Measurements from ENCODE around the gene KIF13A. TPM values are rescaled to one million over a fixed set of nuclear protein-coding genes. Genes with fewer than 3 reads are reported as not detected.

Gene KIF13A
- total RNA-seq, 1 experiment from 2014 or later, result 14.1 TPM

DNA sequence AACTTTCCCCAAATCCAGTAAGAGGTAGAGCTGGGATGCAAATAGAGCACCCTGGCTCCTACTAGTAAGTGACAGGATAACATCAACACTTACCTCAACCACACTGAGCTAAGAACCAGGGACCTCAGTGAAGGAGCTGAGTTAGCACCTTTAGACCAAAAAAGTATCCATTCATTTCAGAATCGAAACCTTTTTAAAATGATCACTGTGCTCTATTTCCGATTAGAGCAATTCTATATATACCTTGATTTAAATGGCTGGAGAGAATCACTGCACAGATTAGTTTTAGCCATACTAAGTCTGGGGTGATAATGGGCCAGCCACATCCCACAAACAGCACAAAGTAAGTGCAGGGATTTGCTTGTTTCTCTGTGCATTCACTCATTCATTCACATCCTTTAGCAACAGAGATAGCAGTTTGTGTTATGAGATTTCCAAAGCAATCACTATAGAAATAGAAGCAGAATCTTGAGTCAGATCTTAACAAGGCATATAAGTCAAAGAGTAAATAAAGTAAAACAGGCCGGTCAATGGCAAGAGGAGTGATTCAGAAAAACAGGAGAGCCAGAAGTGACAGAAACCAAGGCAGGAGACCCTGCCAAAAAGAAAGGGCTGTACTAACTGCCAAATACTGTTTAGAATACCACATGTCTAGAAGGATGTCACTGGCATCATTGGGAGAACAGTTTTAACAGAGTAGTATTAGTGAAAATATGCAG lies 136.3 kb downstream of the KIF13A start:
- DNase-seq, result no peak
- intact Hi-C loops (cut with micrococcal nuclease; ENCODE audit: unreplicated experiment), result no loop called here
- Mint-ChIP-seq H3K36me3 (ENCODE audit: insufficient read depth, unreplicated experiment) (no peaks in the 10 kb centered on the region), H3K9me3 (ENCODE audit: low read depth, unreplicated experiment) (no peaks in the 10 kb centered on the region), H3K27me3 (ENCODE audit: unreplicated experiment) (no peaks in the 10 kb centered on the region), H3K27ac (ENCODE audit: unreplicated experiment) (no peak overlapping the region), H3K4me1 (ENCODE audit: low read depth, unreplicated experiment) (no peaks in the 10 kb centered on the region), H3K4me3 (ENCODE audit: low read depth, unreplicated experiment) (no peak overlapping the region)
- no TSS peak for BruUV-seq (replicated peaks)
- no peak for TF ChIP-seq CTCF (IDR thresholded peaks at IDR 0.05; ENCODE audit: unreplicated experiment)
- CTCF ChIA-PET, result no interaction called here

- Mint-ChIP-seq H3K27me3 (ENCODE audit: unreplicated experiment) (no peaks in the 10 kb centered on the region), H3K36me3 (ENCODE audit: insufficient read depth, unreplicated experiment) (no peaks in the 10 kb centered on the region), H3K4me3 (ENCODE audit: low read depth, unreplicated experiment) (no peak overlapping the region), H3K9me3 (ENCODE audit: low read depth, unreplicated experiment) (no peaks in the 10 kb centered on the region), H3K27ac (ENCODE audit: unreplicated experiment) (no peak overlapping the region), H3K4me1 (ENCODE audit: low read depth, unreplicated experiment) (no peaks in the 10 kb centered on the region)
- CTCF ChIA-PET, result no interaction called here
- intact Hi-C loops (cut with micrococcal nuclease; ENCODE audit: unreplicated experiment), result no loop called here
- no TSS peak for BruUV-seq (replicated peaks)
- DNase-seq, result no peak
- TF ChIP-seq CTCF (IDR thresholded peaks at IDR 0.05; ENCODE audit: unreplicated experiment), result no peak
These were observed 137.2 kb downstream of the KIF13A start for GRCh38 chr6:17850281-17850680.

DNA sequence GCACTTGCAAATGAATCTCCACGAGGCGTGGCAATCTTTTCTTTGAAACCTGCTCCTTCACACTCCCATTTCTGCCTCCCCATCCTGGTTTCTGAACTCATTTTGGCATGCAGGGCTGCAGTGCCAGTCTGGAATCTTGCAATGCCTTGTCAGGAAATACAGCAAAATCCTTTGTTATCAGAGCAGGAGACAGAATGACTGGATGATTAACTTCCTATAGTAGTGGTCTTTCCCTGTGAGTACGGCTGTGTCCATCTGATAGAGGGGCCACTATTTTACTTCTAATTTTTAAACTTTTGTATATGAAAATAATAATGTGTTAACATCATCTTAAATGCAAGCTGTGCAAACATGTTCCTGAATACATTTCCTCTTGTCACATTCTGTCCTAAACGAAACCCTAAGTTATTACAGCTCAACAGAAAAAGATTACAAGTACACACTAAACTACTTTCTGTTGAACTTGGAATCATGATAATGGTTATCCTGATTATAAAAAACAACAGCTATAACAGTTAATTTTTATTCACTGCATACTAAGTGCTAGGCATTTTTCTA lies 140.2 kb downstream of the KIF13A start:
- TF ChIP-seq CTCF (IDR thresholded peaks at IDR 0.05; ENCODE audit: unreplicated experiment), result no peak
- no peak for DNase-seq
- CTCF ChIA-PET, result no interaction called here
- no peak overlapping the region for H3K27ac Mint-ChIP-seq (ENCODE audit: unreplicated experiment)
- H3K27me3 Mint-ChIP-seq (ENCODE audit: unreplicated experiment), result no peaks in the 10 kb centered on the region
- no TSS peak for BruUV-seq (replicated peaks)
- no peaks in the 10 kb centered on the region for H3K4me1 Mint-ChIP-seq (ENCODE audit: low read depth, unreplicated experiment)
- intact Hi-C loops (cut with micrococcal nuclease; ENCODE audit: unreplicated experiment), result no loop called here
- H3K36me3 Mint-ChIP-seq (ENCODE audit: insufficient read depth, unreplicated experiment), result no peaks in the 10 kb centered on the region
- no peak overlapping the region for H3K4me3 Mint-ChIP-seq (ENCODE audit: low read depth, unreplicated experiment)
- H3K9me3 Mint-ChIP-seq (ENCODE audit: low read depth, unreplicated experiment), result no peaks in the 10 kb centered on the region

GRCh38 chr6:17846762-17847161 lies 140.7 kb downstream of the KIF13A start:
- intact Hi-C loops (cut with micrococcal nuclease; ENCODE audit: unreplicated experiment), result no loop called here
- Mint-ChIP-seq H3K27ac (ENCODE audit: unreplicated experiment) (no peak overlapping the region), H3K27me3 (ENCODE audit: unreplicated experiment) (no peaks in the 10 kb centered on the region), H3K4me3 (ENCODE audit: low read depth, unreplicated experiment) (no peak overlapping the region), H3K9me3 (ENCODE audit: low read depth, unreplicated experiment) (no peaks in the 10 kb centered on the region), H3K4me1 (ENCODE audit: low read depth, unreplicated experiment) (no peaks in the 10 kb centered on the region), H3K36me3 (ENCODE audit: insufficient read depth, unreplicated experiment) (no peaks in the 10 kb centered on the region)
- no TSS peak for BruUV-seq (replicated peaks)
- CTCF ChIA-PET, result no interaction called here
- no peak for DNase-seq
- TF ChIP-seq CTCF (IDR thresholded peaks at IDR 0.05; ENCODE audit: unreplicated experiment), result no peak

Measured in Calu3 (cell line).